ENCODE measurements around the gene SEPTIN6.
"Not testable (repeated sequence)": the region's sequence is repeated elsewhere in the genome, so short reads cannot be mapped to it uniquely, and the experiment has no call there.

Gene SEPTIN6

GRCh38 chrX:119690921-119691716 lies 1.8 kb downstream of the SEPTIN6 start:
- no peak for DNase-seq

GRCh38 chrX:119688911-119689321 lies 4.1 kb downstream of the SEPTIN6 start:
- no peak for DNase-seq

GRCh38 chrX:119687661-119688413 lies 5.1 kb downstream of the SEPTIN6 start:
- no peak for DNase-seq

- DNase-seq = no peak
These were observed 6.8 kb downstream of the SEPTIN6 start for GRCh38 chrX:119686087-119686691.

GRCh38 chrX:119685225-119686066 lies 7.5 kb downstream of the SEPTIN6 start:
- DNase-seq = no peak

- peak; percentile 12 for DNase-seq
These were observed 8.1 kb downstream of the SEPTIN6 start for GRCh38 chrX:119684916-119685224.

GRCh38 chrX:119684312-119684711 lies 8.7 kb downstream of the SEPTIN6 start:
- DNase-seq = not testable (repeated sequence)

GRCh38 chrX:119682019-119682989 lies 10.7 kb downstream of the SEPTIN6 start:
- DNase-seq = no peak

GRCh38 chrX:119677654-119677981 lies 15.3 kb downstream of the SEPTIN6 start:
- DNase-seq = no peak

GRCh38 chrX:119676949-119677653 lies 15.9 kb downstream of the SEPTIN6 start:
- DNase-seq = no peak

GRCh38 chrX:119673336-119673735 lies 19.6 kb downstream of the SEPTIN6 start:
- DNase-seq = no peak

- DNase-seq = peak; percentile 97
These were observed 20.5 kb downstream of the SEPTIN6 start for GRCh38 chrX:119672426-119672825.

GRCh38 chrX:119669424-119670037 lies 23.4 kb downstream of the SEPTIN6 start:
- no peak for DNase-seq

GRCh38 chrX:119667111-119667878 lies 25.7 kb downstream of the SEPTIN6 start:
- peak; percentile 9 for DNase-seq

GRCh38 chrX:119664877-119665276 lies 28.1 kb downstream of the SEPTIN6 start:
- DNase-seq = not testable (repeated sequence)

- DNase-seq = no peak
These were observed 31.5 kb downstream of the SEPTIN6 start for GRCh38 chrX:119661486-119661885.

- no peak for DNase-seq
These were observed 33.4 kb downstream of the SEPTIN6 start for GRCh38 chrX:119659522-119659921.

GRCh38 chrX:119655125-119655524 lies 37.8 kb downstream of the SEPTIN6 start:
- DNase-seq = no peak

GRCh38 chrX:119654112-119654531 lies 38.8 kb downstream of the SEPTIN6 start:
- DNase-seq = no peak

- DNase-seq = no peak
These were observed 44.6 kb downstream of the SEPTIN6 start for GRCh38 chrX:119648421-119648775.
